H9 (cell line): ENCODE results near the gene FNDC1. TPM values are rescaled to one million over a fixed set of nuclear protein-coding genes. Genes with fewer than 3 reads are reported as not detected.

Experiments
- DNase-seq: peaks from one replicate; pipeline ENCODE4 v3.0.0-alpha.2; 2017
- H2AFZ ChIP-seq: one replicate; pipeline ENCODE4 v1.6.1; 2013; ENCODE audit warnings: mild to moderate bottlenecking, low read length, control low read depth, moderate library complexity
- H2AK5ac ChIP-seq: 2 replicates; pipeline ENCODE4 v1.6.1; 2013; ENCODE audit warnings: low read length, control low read depth, mixed read lengths; ENCODE audit not compliant: insufficient read length
- H2BK120ac ChIP-seq: one replicate; pipeline ENCODE4 v1.6.1; 2013; ENCODE audit warnings: low read depth, mild to moderate bottlenecking, low read length, control low read depth, inconsistent platforms; ENCODE audit not compliant: poor library complexity, severe bottlenecking
- H2BK12ac ChIP-seq: 2 replicates; pipeline ENCODE4 v1.6.1; 2013; ENCODE audit warnings: low read length, control low read depth, mixed read lengths, low read depth; ENCODE audit not compliant: insufficient read length
- H2BK15ac ChIP-seq: 2 replicates; pipeline ENCODE4 v1.6.1; 2013; ENCODE audit warnings: low read depth, low read length, control low read depth
- H2BK20ac ChIP-seq: one replicate; pipeline ENCODE4 v1.6.1; 2013; ENCODE audit warnings: low read depth, mild to moderate bottlenecking, low read length, control low read depth, inconsistent platforms; ENCODE audit not compliant: poor library complexity, severe bottlenecking
- H2BK5ac ChIP-seq: 2 replicates; pipeline ENCODE4 v1.6.1; 2013; ENCODE audit warnings: low read length, control low read depth, mixed read lengths; ENCODE audit not compliant: insufficient read length
- H3K14ac ChIP-seq: 2 replicates; pipeline ENCODE4 v1.6.1; 2013; ENCODE audit warnings: low read length, control low read depth; ENCODE audit not compliant: insufficient read depth
- H3K18ac ChIP-seq: 2 replicates; pipeline ENCODE4 v1.6.1; 2013; ENCODE audit warnings: low read depth, mild to moderate bottlenecking, mixed read lengths, low read length, control low read depth; ENCODE audit not compliant: insufficient read length
- H3K23ac ChIP-seq: 2 replicates; pipeline ENCODE4 v1.6.1; 2013; ENCODE audit warnings: low read length, control low read depth, mixed read lengths, low read depth; ENCODE audit not compliant: insufficient read length
- H3K23me2 ChIP-seq: 2 replicates; pipeline ENCODE4 v1.6.1; 2013; ENCODE audit warnings: low read depth, mild to moderate bottlenecking, mixed read lengths, low read length, control low read depth; ENCODE audit not compliant: insufficient read length, poor library complexity, severe bottlenecking
- H3K27ac ChIP-seq: 2 replicates; pipeline ENCODE4 v1.5.1; 2013; ENCODE audit warnings: low read length, control low read depth, mixed read lengths, low read depth; ENCODE audit not compliant: insufficient read length
- H3K27me3 ChIP-seq: 2 replicates; pipeline ENCODE4 v1.6.1; 2013; ENCODE audit warnings: low read length, control low read depth, inconsistent platforms; ENCODE audit not compliant: insufficient read depth
- H3K4ac ChIP-seq: 2 replicates; pipeline ENCODE4 v1.6.1; 2013; ENCODE audit warnings: low read depth, mild to moderate bottlenecking, control low read depth, inconsistent platforms, low read length, moderate library complexity
- H3K4me1 ChIP-seq: 2 replicates; pipeline ENCODE4 v1.6.1; 2013; ENCODE audit warnings: low read length, control low read depth, inconsistent platforms; ENCODE audit not compliant: insufficient read depth
- H3K4me2 ChIP-seq: 2 replicates; pipeline ENCODE4 v1.6.1; 2013; ENCODE audit warnings: low read length, control low read depth, mixed read lengths; ENCODE audit not compliant: insufficient read length, insufficient read depth
- H3K56ac ChIP-seq: 2 replicates; pipeline ENCODE4 v1.6.1; 2013; ENCODE audit warnings: low read depth, mild to moderate bottlenecking, mixed read lengths, low read length, control low read depth; ENCODE audit not compliant: insufficient read length
- H3K79me1 ChIP-seq: 2 replicates; pipeline ENCODE4 v1.6.1; 2013; ENCODE audit warnings: low read depth, mild to moderate bottlenecking, moderate library complexity, low read length, control low read depth, inconsistent platforms; ENCODE audit not compliant: insufficient read depth, poor library complexity, severe bottlenecking
- H3K79me2 ChIP-seq: 2 replicates; pipeline ENCODE4 v1.6.1; 2013; ENCODE audit warnings: low read length, control low read depth, inconsistent platforms; ENCODE audit not compliant: insufficient read depth
- H3K9ac ChIP-seq: 2 replicates; pipeline ENCODE4 v1.6.1; 2013; ENCODE audit warnings: low read length, control low read depth, mixed read lengths; ENCODE audit not compliant: insufficient read length; ENCODE audit errors: extremely low read depth
- H3K9me3 ChIP-seq: one replicate; pipeline ENCODE4 v1.6.1; 2013; ENCODE audit warnings: low read depth, low read length, inconsistent platforms; ENCODE audit not compliant: control insufficient read depth
- H3T11ph ChIP-seq: one replicate; pipeline ENCODE4 v1.6.1; 2013; ENCODE audit warnings: mild to moderate bottlenecking, low read length, control low read depth, inconsistent platforms
- H4K20me1 ChIP-seq: one replicate; pipeline ENCODE4 v1.6.1; 2013; ENCODE audit not compliant: control insufficient read depth, insufficient read length, insufficient read depth
- H4K5ac ChIP-seq: 2 replicates; pipeline ENCODE4 v1.6.1; 2013; ENCODE audit warnings: low read depth, mild to moderate bottlenecking, mixed read lengths, low read length, control low read depth; ENCODE audit not compliant: insufficient read length
- H4K8ac ChIP-seq: replicated peaks from 2 replicates; pipeline ENCODE4 v1.6.1; 2013; ENCODE audit warnings: low read length, control low read depth, mixed read lengths, low read depth; ENCODE audit not compliant: insufficient read length
- H4K91ac ChIP-seq: 2 replicates; pipeline ENCODE4 v1.6.1; 2013; ENCODE audit warnings: low read depth, mild to moderate bottlenecking, moderate library complexity, mixed read lengths, low read length, control low read depth; ENCODE audit not compliant: insufficient read length
- H3K27ac Mint-ChIP-seq, 3 experiments: 2 replicates in 2 of 3; 3 replicates in 1 of 3; pipeline ENCODE4 v1.8.0; 2020 to 2021; ENCODE audit warnings: mixed read lengths in 3 of 3, mild to moderate bottlenecking in 1 of 3, moderate library complexity in 1 of 3
- H3K27me3 Mint-ChIP-seq: 2 replicates; pipeline ENCODE4 v1.8.0; 2021; ENCODE audit warnings: low read depth, mild to moderate bottlenecking, moderate library complexity, mixed read lengths
- H3K36me3 Mint-ChIP-seq, 3 experiments: 2 replicates in 2 of 3; 3 replicates in 1 of 3; pipeline ENCODE4 v1.8.0; 2020 to 2021; ENCODE audit warnings: low read depth in 3 of 3, mixed read lengths in 3 of 3; ENCODE audit not compliant: insufficient read depth in 1 of 3
- H3K4me1 Mint-ChIP-seq, 2 experiments: 2 replicates each; pipeline ENCODE4 v1.8.0; 2020; ENCODE audit warnings: mixed read lengths in 2 of 2
- H3K4me3 Mint-ChIP-seq, 2 experiments: 2 replicates in 1 of 2; 3 replicates in 1 of 2; pipeline ENCODE4 v1.8.0; 2020 to 2021; ENCODE audit warnings: mild to moderate bottlenecking in 2 of 2, mixed read lengths in 2 of 2, moderate library complexity in 1 of 2
- H3K9me3 Mint-ChIP-seq, 2 experiments: 2 replicates in 1 of 2; 3 replicates in 1 of 2; pipeline ENCODE4 v1.8.0; 2020; ENCODE audit warnings: mild to moderate bottlenecking in 2 of 2, mixed read lengths in 2 of 2, moderate library complexity in 1 of 2
- CTCF ChIP-seq: fragments of 200-600 bp; sonication (generic); conservative IDR thresholded peaks from 3 replicates; pipeline ENCODE4 v1.8.0; 2021; ENCODE audit warnings: antibody characterized with exemption, mild to moderate bottlenecking
- WGBS: extraction: QIAGEN DNeasy Blood & Tissue Kit; methylation state at CpG from one replicate; pipeline ENCODE4 v1.1.7; 2013; ENCODE audit warnings: missing lambda C conversion rate, low lambda C conversion rate, mixed read lengths; ENCODE audit not compliant: insufficient read length; ENCODE audit errors: extremely low coverage; 5-methylcytosine and 5-hydroxymethylcytosine counted together
- total RNA-seq: library from RNA; stranded (reverse); gene quantifications from 2 replicates; pipeline ENCODE4 v1.2.1, GENCODE V29; 2021

The FNDC1 gene
- total RNA-seq, 1 experiment from 2014 or later, result 0.24 TPM

GRCh38 chr6:159311618-159312017, 142.4 kb downstream of the FNDC1 start:
- no peak overlapping the region for H4K8ac ChIP-seq
- no peak overlapping the region for H4K5ac ChIP-seq
- H3K4me2 ChIP-seq, result no peak overlapping the region
- H2BK120ac ChIP-seq, result no peak overlapping the region
- no peaks in the 10 kb centered on the region for H3K79me1 ChIP-seq
- H3K18ac ChIP-seq, result no peak overlapping the region
- Mint-ChIP-seq H3K4me3 (no peak overlapping the region), H3K4me1 (no peaks in the 10 kb centered on the region), H3K27ac (no peak overlapping the region; a peak in 1 of 7 replicates), H3K27me3 (no peaks in the 10 kb centered on the region; the same call in 1 of the 2 replicates), H3K9me3 (peaks cover 0 to 39% of the 10 kb centered on the region in 2 experiments; a peak in 2 of 5 replicates), H3K36me3 (no peaks in the 10 kb centered on the region)
- H3K23me2 ChIP-seq, result no peaks in the 10 kb centered on the region
- H2AFZ ChIP-seq, result no peak overlapping the region
- no peak overlapping the region for H2BK15ac ChIP-seq
- H2BK20ac ChIP-seq, result no peak overlapping the region
- no peaks in the 10 kb centered on the region for H3K9me3 ChIP-seq
- no peak overlapping the region for H3T11ph ChIP-seq
- no peaks in the 10 kb centered on the region for H3K79me2 ChIP-seq
- no peak overlapping the region for H3K4ac ChIP-seq
- H3K4me1 ChIP-seq, result no peaks in the 10 kb centered on the region
- H4K91ac ChIP-seq, result no peak overlapping the region
- no peak overlapping the region for H3K23ac ChIP-seq
- no peak overlapping the region for H3K14ac ChIP-seq
- no peak overlapping the region for H2BK5ac ChIP-seq
- H2AK5ac ChIP-seq, result no peak overlapping the region
- H3K27ac ChIP-seq, result no peak overlapping the region
- H3K27me3 ChIP-seq, result no peaks in the 10 kb centered on the region
- WGBS, result no CpG with 5 or more reads among the region's 4 CpGs
- TF ChIP-seq CTCF, result peak; percentile 39; the same call in 2 of the 3 replicates
- no peak overlapping the region for H2BK12ac ChIP-seq
- DNase-seq, result no peak
- no peak overlapping the region for H3K9ac ChIP-seq
- H4K20me1 ChIP-seq, result no peaks in the 10 kb centered on the region
- no peak overlapping the region for H3K56ac ChIP-seq
